Pancreas (tissue), 10 donors: Measurements from ENCODE around the gene CEACAM3. TPM values are rescaled to one million over a fixed set of nuclear protein-coding genes. Genes with fewer than 3 reads are reported as not detected.
A peak's percentile ranks its signal among the peaks of the same experiment; 100 is the strongest.

Experiments
- ATAC-seq, 4 donors: fragments of 200-7000 bp; cut with Tn5 transposase; one replicate each; pipeline versions ENCODE4 v1.8.0 to v1.9.1; 2020; ENCODE audit warnings: mild to moderate bottlenecking in 4 of 4, moderate library complexity in 4 of 4
- DNase-seq, 6 donors: peaks; one replicate each; pipeline ENCODE4 v3.0.0-alpha.2; 2020
- FAIRE-seq: peaks from 2 replicates; lab custom pipeline; 2012; peaks lifted over from hg19 to GRCh38; lab: Jason Lieb, UNC
- H3K27ac ChIP-seq, 4 donors: fragments of 200-600 bp; sonication (generic); 1 replicate in 3 of 4; 2 replicates in 1 of 4; pipeline versions ENCODE4 v1.5.0 to v1.8.0; 2020
- H3K27me3 ChIP-seq, 4 donors: fragments of 200-600 bp; one replicate each; pipeline ENCODE4 v1.8.0; 2021
- H3K36me3 ChIP-seq, 3 donors: fragments of 200-600 bp; sonication (generic) in 1 of 3; one replicate each; pipeline versions ENCODE4 v1.5.0 to v1.8.0; 2020 to 2021
- H3K4me1 ChIP-seq, 3 donors: fragments of 200-600 bp; one replicate each; pipeline ENCODE4 v1.8.0; 2021
- H3K4me3 ChIP-seq, 4 donors: fragments of 200-600 bp; sonication (generic) in 2 of 4; one replicate each; pipeline versions ENCODE4 v1.5.0 to v1.8.0; 2020 to 2021
- H3K9me3 ChIP-seq, 4 donors: fragments of 200-600 bp; one replicate each; pipeline ENCODE4 v1.8.0; 2021
- WGBS, 2 donors: extraction: QIAGEN DNeasy Blood & Tissue Kit; methylation state at CpG; one replicate each; pipeline ENCODE4 v1.1.7; 2013; 5-methylcytosine and 5-hydroxymethylcytosine counted together
- intact Hi-C, 3 donors: fragments of 100-400 bp; cut with DNase I; formaldehyde crosslinking; loops; one replicate each; pipeline versions ENCODE4 v1.11.1 to v1.14.2; 2022
- polyA plus RNA-seq, 2 donors: library from polyadenylated mRNA; stranded (reverse); fragments of 200-250 nt; gene quantifications; one replicate each; pipeline ENCODE4 v1.2.3, GENCODE V29; 2013
- total RNA-seq, 6 donors: library from RNA; stranded (reverse); fragmentation: NEBNext Ultra II Directional in 4 of 6; extraction: Animal tissue kit (Norgen Biotek cat#: 25700) in 4 of 6; gene quantifications; one replicate each; pipeline versions ENCODE4 v1.2.1 to v1.2.4, GENCODE V29; 2021 to 2023
- TF ChIP-seq, protein P1 (sequence below), 4 donors: fragments of 200-600 bp; sonication (generic) in 3 of 4; IDR thresholded peaks; one replicate each; pipeline versions ENCODE4 v1.5.0 to v1.8.0; 2021; ENCODE audit warnings: antibody characterized with exemption in 4 of 4
- donor health status: healthy with polysubstance abuse.
- donor health status: DM: no; HTN: no; CAD: no; lungs with moderate emphysema.
- donor health status: DM: no; HTN: no; CAD: no.
- donor health status: control.
- donor health status: control.
- donor health status: Bipolar disorder and iron deficiency.
- donor health status: DM: yes; HTN: yes; CAD: no.
- donor health status: DM: no; HTN: no; CAD: no.
- donor health status: DM: no; HTN: no; CAD: no.
- donor health status: DM: yes; HTN: yes; CAD: no.

The CEACAM3 gene
- total and polyA plus RNA-seq, 8 donors, result 0.41 to 0.61 TPM; not detected in 6

DNA sequence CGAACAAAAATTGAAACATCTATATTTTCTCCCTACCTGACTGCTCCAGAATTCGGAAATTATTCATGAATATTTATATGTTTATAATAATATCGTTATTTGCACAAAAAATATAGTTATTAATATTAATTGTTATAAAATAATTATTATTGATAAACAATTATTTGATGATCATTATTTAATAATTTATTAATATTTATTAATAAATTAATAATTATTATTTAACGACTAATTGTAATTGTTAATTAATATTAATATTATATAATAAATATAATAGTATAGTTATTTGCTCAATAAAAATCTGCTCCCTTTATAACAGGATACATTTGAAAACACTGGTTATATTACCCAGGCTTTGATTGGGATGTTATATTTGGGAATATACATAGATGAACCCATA, 26.8 kb upstream of the CEACAM3 start:
- 70 to 82% methylated on average over 4 of the region's 4 CpGs for WGBS, 2 donors
- DNase-seq, result no peak
- no peaks in the 10 kb centered on the region for H3K36me3 ChIP-seq
- no peaks in the 10 kb centered on the region for H3K4me1 ChIP-seq
- no peaks in the 10 kb centered on the region for H3K9me3 ChIP-seq
- no peak overlapping the region for H3K4me3 ChIP-seq
- H3K27ac ChIP-seq, result no peak overlapping the region
- no peaks in the 10 kb centered on the region for H3K27me3 ChIP-seq
- intact Hi-C loops, result no loop called here
- peak; percentile 98 for FAIRE-seq
- TF ChIP-seq, protein P1, sequence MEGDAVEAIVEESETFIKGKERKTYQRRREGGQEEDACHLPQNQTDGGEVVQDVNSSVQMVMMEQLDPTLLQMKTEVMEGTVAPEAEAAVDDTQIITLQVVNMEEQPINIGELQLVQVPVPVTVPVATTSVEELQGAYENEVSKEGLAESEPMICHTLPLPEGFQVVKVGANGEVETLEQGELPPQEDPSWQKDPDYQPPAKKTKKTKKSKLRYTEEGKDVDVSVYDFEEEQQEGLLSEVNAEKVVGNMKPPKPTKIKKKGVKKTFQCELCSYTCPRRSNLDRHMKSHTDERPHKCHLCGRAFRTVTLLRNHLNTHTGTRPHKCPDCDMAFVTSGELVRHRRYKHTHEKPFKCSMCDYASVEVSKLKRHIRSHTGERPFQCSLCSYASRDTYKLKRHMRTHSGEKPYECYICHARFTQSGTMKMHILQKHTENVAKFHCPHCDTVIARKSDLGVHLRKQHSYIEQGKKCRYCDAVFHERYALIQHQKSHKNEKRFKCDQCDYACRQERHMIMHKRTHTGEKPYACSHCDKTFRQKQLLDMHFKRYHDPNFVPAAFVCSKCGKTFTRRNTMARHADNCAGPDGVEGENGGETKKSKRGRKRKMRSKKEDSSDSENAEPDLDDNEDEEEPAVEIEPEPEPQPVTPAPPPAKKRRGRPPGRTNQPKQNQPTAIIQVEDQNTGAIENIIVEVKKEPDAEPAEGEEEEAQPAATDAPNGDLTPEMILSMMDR (IDR thresholded peaks at IDR 0.05), result no peak
- ATAC-seq, result no peak

DNA sequence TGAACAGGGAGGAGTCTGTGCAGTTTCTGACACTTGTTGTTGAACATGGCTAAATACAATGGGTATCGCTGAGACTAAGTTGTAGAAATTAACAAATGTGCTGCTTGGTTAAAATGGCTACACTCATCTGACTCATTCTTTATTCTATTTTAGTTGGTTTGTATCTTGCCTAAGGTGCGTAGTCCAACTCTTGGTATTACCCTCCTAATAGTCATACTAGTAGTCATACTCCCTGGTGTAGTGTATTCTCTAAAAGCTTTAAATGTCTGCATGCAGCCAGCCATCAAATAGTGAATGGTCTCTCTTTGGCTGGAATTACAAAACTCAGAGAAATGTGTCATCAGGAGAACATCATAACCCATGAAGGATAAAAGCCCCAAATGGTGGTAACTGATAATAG, 25.0 kb upstream of the CEACAM3 start:
- FAIRE-seq, result no peak
- H3K27me3 ChIP-seq, result no peaks in the 10 kb centered on the region
- ATAC-seq, result no peak
- H3K4me1 ChIP-seq, result no peaks in the 10 kb centered on the region
- intact Hi-C loops, result no loop called here
- no peaks in the 10 kb centered on the region for H3K9me3 ChIP-seq
- TF ChIP-seq, protein P1 (IDR thresholded peaks at IDR 0.05), result no peak
- DNase-seq, result no peak
- whole genome bisulfite sequencing, 2 donors, result 91 to 97% methylated on average over 2 of the region's 2 CpGs
- no peak overlapping the region for H3K4me3 ChIP-seq
- no peaks in the 10 kb centered on the region for H3K36me3 ChIP-seq
- H3K27ac ChIP-seq, result no peak overlapping the region

DNA sequence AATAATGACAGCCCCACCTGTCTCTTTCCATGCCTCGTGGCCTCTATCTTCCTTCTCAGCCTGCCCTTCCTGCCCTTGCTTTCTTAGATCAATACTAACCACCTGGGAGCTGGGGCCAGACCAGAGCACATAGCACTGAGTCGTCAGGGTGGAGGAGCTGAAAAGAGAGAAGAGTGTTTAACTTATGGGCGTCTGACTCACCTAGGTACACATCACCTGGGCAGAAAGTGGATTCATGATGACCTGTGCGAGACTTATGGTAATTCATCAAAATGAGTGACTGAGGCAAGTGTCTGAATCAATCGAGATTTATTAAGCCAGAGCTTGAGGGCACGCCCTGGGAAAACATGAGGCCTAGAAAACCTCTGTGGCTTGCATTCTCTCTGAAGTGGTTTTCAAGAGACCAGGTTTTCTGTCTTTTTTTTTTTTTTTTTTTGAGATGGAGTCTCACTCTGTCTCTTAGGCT, 21.8 kb upstream of the CEACAM3 start:
- Histone ChIP-seq H3K4me1 (no peaks in the 10 kb centered on the region), H3K27me3 (no peaks in the 10 kb centered on the region), H3K9me3 (no peaks in the 10 kb centered on the region), H3K27ac (peak overlapping the region in 1 of 4 donors; percentile 44), H3K36me3 (no peaks in the 10 kb centered on the region), H3K4me3 (no peak overlapping the region)
- FAIRE-seq, result no peak
- TF ChIP-seq, protein P1 (IDR thresholded peaks at IDR 0.05), result no peak
- no peak for DNase-seq
- 27 to 35% methylated on average over 6 of the region's 6 CpGs for WGBS, 2 donors
- peak; percentile 31 to 90 (median 86) for ATAC-seq
- intact Hi-C loops, result no loop called here

DNA sequence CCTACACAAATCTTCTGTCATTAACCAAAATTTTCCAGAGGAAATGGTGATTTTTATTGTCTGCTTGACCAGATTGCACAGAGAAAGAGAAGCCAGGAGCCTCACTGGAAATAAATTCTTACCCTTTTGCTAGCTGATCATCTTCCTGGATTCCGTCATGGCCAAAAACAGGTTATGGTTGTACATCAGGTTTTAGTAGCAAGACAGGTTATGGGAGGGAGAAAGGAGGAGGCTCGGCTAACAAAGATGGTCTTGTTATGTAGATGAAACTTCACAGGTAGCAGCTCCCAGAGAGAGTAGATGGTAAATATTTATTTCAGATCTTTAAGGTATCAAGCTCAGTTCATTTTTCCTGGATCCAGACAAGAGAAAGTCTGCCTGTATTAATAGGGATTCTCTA, 19.7 kb upstream of the CEACAM3 start:
- 51 to 64% methylated on average over 2 of the region's 2 CpGs for WGBS, 2 donors
- no peaks in the 10 kb centered on the region for H3K36me3 ChIP-seq
- no peak overlapping the region for H3K27ac ChIP-seq
- no peaks in the 10 kb centered on the region for H3K9me3 ChIP-seq
- no peaks in the 10 kb centered on the region for H3K4me1 ChIP-seq
- intact Hi-C loops, result no loop called here
- DNase-seq (no peak), FAIRE-seq (no peak), ATAC-seq (no peak)
- TF ChIP-seq, protein P1 (IDR thresholded peaks at IDR 0.05), result no peak
- no peak overlapping the region for H3K4me3 ChIP-seq
- no peaks in the 10 kb centered on the region for H3K27me3 ChIP-seq

DNA sequence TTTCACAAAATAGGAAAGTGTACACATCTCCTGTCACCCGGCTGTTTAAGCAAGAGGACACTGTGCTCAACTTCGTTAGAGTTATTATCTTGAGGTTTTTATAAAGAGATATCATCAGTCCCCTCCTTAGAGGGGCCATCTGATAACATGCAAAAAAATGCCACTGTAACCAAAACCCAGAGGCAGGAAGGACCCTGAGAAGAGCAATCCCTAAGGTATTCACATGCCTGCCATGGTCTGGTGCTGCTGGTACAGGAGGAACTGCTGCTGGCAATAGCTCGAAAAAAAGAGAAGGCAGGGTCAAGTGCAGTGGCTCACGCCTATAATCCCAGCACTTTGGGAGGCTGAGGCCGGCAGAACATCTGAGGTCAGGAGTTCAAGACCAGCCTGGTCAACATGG, 12.8 kb upstream of the CEACAM3 start:
- TF ChIP-seq, protein P1 (IDR thresholded peaks at IDR 0.05), result no peak
- WGBS, 2 donors, result 32 to 46% methylated on average over 5 of the region's 5 CpGs
- ATAC-seq, result no peak
- no peaks in the 10 kb centered on the region for H3K36me3 ChIP-seq
- DNase-seq, result no peak
- no peak overlapping the region for H3K4me3 ChIP-seq
- FAIRE-seq, result no peak
- peaks cover 0 to 9% (median 1%) of the 10 kb centered on the region in 4 donors for H3K27me3 ChIP-seq
- H3K27ac ChIP-seq, result no peak overlapping the region
- H3K9me3 ChIP-seq, result no peaks in the 10 kb centered on the region
- H3K4me1 ChIP-seq, result peaks cover 0 to 7% (median 0%) of the 10 kb centered on the region in 3 donors
- intact Hi-C loops, result no loop called here
